Neural cell (in vitro differentiated cells): ENCODE measurements around the gene IFIT5. TPM values are rescaled to one million over a fixed set of nuclear protein-coding genes. Genes with fewer than 3 reads are reported as not detected.

Source experiments
- H2AFZ ChIP-seq: fragments of 200-600, 300-800 bp; sonication (generic), shearing (Covaris generic); 2 replicates; pipeline ENCODE4 v1.6.0; 2014; ENCODE audit warnings: low read depth, mild to moderate bottlenecking, antibody characterized with exemption, low read length, moderate library complexity
- H3F3A ChIP-seq: fragments of 200-600 bp; shearing (Covaris generic); 2 replicates; pipeline ENCODE4 v1.6.1; 2016; ENCODE audit warnings: mild to moderate bottlenecking, moderate library complexity, mixed read lengths, antibody characterized with exemption, low read length; ENCODE audit not compliant: insufficient read depth, poor library complexity, severe bottlenecking
- H3K27ac ChIP-seq: fragments of 200-600, 300-800 bp; sonication (generic), shearing (Covaris generic); 2 replicates; pipeline ENCODE4 v1.5.1; 2014; ENCODE audit warnings: mild to moderate bottlenecking, low read length, moderate library complexity
- H3K27me3 ChIP-seq: fragments of 300-800, 200-600 bp; sonication (generic), shearing (Covaris generic); 2 replicates; pipeline ENCODE4 v1.6.0; 2014; ENCODE audit warnings: mild to moderate bottlenecking, low read depth, low read length, moderate library complexity; ENCODE audit not compliant: insufficient read depth
- H3K36me3 ChIP-seq: fragments of 300-800, 200-600 bp; sonication (generic), shearing (Covaris generic); 2 replicates; pipeline ENCODE4 v1.5.1; 2014; ENCODE audit warnings: mild to moderate bottlenecking, antibody characterized with exemption, low read length, moderate library complexity; ENCODE audit not compliant: insufficient read depth
- H3K4me2 ChIP-seq: fragments of 300-800, 200-600 bp; sonication (generic), shearing (Covaris generic); 2 replicates; pipeline ENCODE4 v1.6.0; 2014; ENCODE audit warnings: mild to moderate bottlenecking, low read length
- H3K4me3 ChIP-seq: fragments of 300-800, 200-600 bp; sonication (generic), shearing (Covaris generic); 2 replicates; pipeline ENCODE4 v1.5.1; 2014; ENCODE audit warnings: mild to moderate bottlenecking, low read length, moderate library complexity
- H3K79me2 ChIP-seq: fragments of 200-600 bp; shearing (Covaris generic); replicated peaks from 2 replicates; pipeline ENCODE4 v1.6.0; 2014; ENCODE audit warnings: mild to moderate bottlenecking, low read length, moderate library complexity; ENCODE audit not compliant: insufficient read depth
- H3K9ac ChIP-seq: fragments of 300-800, 200-600 bp; sonication (generic), shearing (Covaris generic); 2 replicates; pipeline ENCODE4 v1.6.1; 2016; ENCODE audit warnings: mild to moderate bottlenecking, low read length, mixed read lengths
- H3K9me2 ChIP-seq: fragments of 200-600 bp; shearing (Covaris generic); 2 replicates; pipeline ENCODE4 v1.6.1; 2016; ENCODE audit warnings: mild to moderate bottlenecking, low read length, mixed read lengths; ENCODE audit not compliant: insufficient read depth
- H3K9me3 ChIP-seq: fragments of 200-600, 300-800 bp; sonication (generic), shearing (Covaris generic); 2 replicates; pipeline ENCODE4 v1.6.1; 2016; ENCODE audit warnings: mild to moderate bottlenecking, mixed run types, low read length, moderate library complexity, mixed read lengths
- H4K20me1 ChIP-seq: fragments of 200-600 bp; shearing (Covaris generic); 2 replicates; pipeline ENCODE4 v1.6.1; 2016; ENCODE audit warnings: mild to moderate bottlenecking, mixed run types; ENCODE audit not compliant: insufficient read depth
- CTCF ChIP-seq: fragments of 450-650 bp; IDR thresholded peaks from 2 replicates; pipeline ENCODE4 v1.5.1; 2014; ENCODE audit warnings: antibody characterized with exemption, mild to moderate bottlenecking, moderate library complexity; ENCODE audit not compliant: poor library complexity, severe bottlenecking
- EP300 ChIP-seq: fragments of 450-650 bp; conservative IDR thresholded peaks from 2 replicates; pipeline ENCODE4 v1.6.1; 2014; ENCODE audit warnings: antibody characterized with exemption, mild to moderate bottlenecking, moderate library complexity; ENCODE audit not compliant: poor library complexity, severe bottlenecking
- EZH2 ChIP-seq: fragments of 200-600, 300-800 bp; shearing (Covaris generic), sonication (generic); IDR thresholded peaks from 2 replicates; pipeline ENCODE4 v1.6.1; 2014; ENCODE audit warnings: antibody characterized with exemption, low read length, borderline replicate concordance, mild to moderate bottlenecking; ENCODE audit not compliant: insufficient read depth, poor library complexity, severe bottlenecking
- MXI1 ChIP-seq: fragments of 450-650 bp; conservative IDR thresholded peaks from 2 replicates; pipeline ENCODE4 v1.6.1; 2014; ENCODE audit warnings: antibody characterized with exemption, mild to moderate bottlenecking; ENCODE audit not compliant: poor library complexity, severe bottlenecking
- POLR2AphosphoS5 ChIP-seq: IDR thresholded peaks from 2 replicates; pipeline ENCODE4 v1.6.1; 2012
- RAD21 ChIP-seq: fragments of 450-650 bp; conservative IDR thresholded peaks from 2 replicates; pipeline ENCODE4 v1.6.1; 2014; ENCODE audit warnings: antibody characterized with exemption, mild to moderate bottlenecking, moderate library complexity
- SMC3 ChIP-seq: fragments of 450-650 bp; conservative IDR thresholded peaks from 2 replicates; pipeline ENCODE4 v1.6.1; 2014; ENCODE audit warnings: antibody characterized with exemption, mild to moderate bottlenecking, moderate library complexity; ENCODE audit not compliant: poor library complexity
- TAF1 ChIP-seq: IDR thresholded peaks from 2 replicates; pipeline ENCODE4 v1.6.1; 2012; ENCODE audit warnings: low read depth
- polyA plus RNA-seq: library from polyadenylated mRNA; depleted of rRNA; stranded (reverse); fragments of >200 nt; gene quantifications from 2 replicates; pipeline ENCODE4 v1.2.3, GENCODE V29; 2014
- TF ChIP-seq, protein P1 (sequence below): IDR thresholded peaks from 2 replicates; pipeline ENCODE4 v1.6.1; 2012; ENCODE audit warnings: borderline replicate concordance

IFIT5 gene
- polyA plus RNA-seq, 1 donor from 2014 or later, result 16.3 TPM

DNA sequence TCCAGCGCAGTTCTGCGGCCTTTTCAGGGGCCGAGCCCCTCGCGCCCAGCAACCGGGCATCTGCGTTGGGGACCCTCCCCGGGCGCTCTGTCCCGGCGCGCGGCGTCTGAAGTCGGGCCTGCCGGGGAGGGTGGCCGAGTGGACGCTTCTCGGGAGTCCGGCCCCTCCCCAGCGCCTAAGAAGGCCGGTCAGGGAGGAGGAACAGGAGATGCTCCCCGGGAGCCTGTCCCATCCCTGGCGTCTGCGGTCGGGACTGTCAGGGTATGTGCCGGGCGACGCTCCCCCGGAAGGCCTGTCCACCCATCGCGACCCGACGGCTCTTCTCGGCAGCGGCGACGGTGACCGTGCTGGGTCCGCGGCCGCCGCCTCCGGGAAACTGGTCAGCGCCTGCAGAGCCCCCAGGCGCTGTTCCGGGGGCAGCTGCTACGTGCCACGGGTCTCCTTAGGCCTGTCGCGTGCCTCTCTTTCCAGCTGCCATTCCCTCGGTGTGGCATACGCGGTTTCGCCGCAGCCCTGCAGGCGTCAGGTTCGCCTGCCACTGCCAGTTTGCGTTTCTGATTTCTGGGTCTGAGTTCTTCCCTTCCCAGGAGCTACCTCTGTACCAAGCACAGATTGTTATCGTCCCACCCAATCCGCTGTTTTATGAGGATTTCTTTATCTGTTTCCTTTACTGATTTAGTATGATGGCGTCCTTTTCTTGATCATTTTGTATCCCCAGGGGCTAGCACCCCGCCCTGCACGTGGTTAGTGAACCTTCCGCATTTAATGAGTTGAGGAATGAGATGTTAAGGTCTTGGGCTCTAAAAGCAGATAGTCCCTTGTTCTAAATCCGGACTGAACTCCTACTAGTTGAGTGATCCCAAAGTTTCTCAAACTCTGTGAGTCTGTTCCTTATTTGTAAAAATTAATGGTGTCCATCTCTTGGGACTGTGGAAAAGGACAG lies 782 bp downstream of the IFIT5 start:
- Histone ChIP-seq H3K36me3 (no peaks in the 10 kb centered on the region), H4K20me1 (no peaks in the 10 kb centered on the region), H3K79me2 (peaks cover 3% of the 10 kb centered on the region), H3K27me3 (no peaks in the 10 kb centered on the region), H3K4me3 (peak overlapping the region; percentile 90), H3K9me3 (no peaks in the 10 kb centered on the region), H2AFZ (peak overlapping the region; percentile 90), H3F3A (no peaks in the 10 kb centered on the region), H3K9ac (peak overlapping the region; percentile 82), H3K27ac (peak overlapping the region; percentile 75), H3K9me2 (no peaks in the 10 kb centered on the region), H3K4me2 (peak overlapping the region; percentile 64)
- TF ChIP-seq MXI1 (peak; percentile 15), CTCF (no peak), TAF1 (no peak), SMC3 (peak; percentile 5), POLR2AphosphoS5 (no peak), EP300 (peak; percentile 12)
- TF ChIP-seq, protein P1, sequence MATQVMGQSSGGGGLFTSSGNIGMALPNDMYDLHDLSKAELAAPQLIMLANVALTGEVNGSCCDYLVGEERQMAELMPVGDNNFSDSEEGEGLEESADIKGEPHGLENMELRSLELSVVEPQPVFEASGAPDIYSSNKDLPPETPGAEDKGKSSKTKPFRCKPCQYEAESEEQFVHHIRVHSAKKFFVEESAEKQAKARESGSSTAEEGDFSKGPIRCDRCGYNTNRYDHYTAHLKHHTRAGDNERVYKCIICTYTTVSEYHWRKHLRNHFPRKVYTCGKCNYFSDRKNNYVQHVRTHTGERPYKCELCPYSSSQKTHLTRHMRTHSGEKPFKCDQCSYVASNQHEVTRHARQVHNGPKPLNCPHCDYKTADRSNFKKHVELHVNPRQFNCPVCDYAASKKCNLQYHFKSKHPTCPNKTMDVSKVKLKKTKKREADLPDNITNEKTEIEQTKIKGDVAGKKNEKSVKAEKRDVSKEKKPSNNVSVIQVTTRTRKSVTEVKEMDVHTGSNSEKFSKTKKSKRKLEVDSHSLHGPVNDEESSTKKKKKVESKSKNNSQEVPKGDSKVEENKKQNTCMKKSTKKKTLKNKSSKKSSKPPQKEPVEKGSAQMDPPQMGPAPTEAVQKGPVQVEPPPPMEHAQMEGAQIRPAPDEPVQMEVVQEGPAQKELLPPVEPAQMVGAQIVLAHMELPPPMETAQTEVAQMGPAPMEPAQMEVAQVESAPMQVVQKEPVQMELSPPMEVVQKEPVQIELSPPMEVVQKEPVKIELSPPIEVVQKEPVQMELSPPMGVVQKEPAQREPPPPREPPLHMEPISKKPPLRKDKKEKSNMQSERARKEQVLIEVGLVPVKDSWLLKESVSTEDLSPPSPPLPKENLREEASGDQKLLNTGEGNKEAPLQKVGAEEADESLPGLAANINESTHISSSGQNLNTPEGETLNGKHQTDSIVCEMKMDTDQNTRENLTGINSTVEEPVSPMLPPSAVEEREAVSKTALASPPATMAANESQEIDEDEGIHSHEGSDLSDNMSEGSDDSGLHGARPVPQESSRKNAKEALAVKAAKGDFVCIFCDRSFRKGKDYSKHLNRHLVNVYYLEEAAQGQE, result peak; percentile 5

DNA sequence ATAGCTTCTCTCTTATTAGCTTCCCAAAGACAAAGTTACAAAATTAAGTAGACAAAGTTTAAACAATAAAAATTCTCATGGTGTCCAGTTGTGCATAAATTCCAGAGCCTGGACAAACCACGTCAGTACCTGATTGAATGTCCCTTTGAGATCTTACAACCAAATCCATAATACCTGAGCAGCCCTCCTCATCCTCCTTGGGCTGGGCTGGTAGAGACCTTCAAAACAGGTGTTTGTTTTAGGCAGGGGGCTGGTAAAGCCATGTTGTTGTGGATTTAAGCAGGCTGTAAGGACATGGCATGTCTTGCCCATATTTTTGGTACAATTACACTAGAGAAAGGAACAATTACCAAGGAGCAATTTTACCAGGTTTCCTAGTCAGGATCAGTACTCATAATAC lies 2.1 kb downstream of the IFIT5 start:
- no peak for TF ChIP-seq EP300
- no peak for TF ChIP-seq RAD21
- no peak for TF ChIP-seq CTCF
- TF ChIP-seq, protein P1, result no peak
- TF ChIP-seq TAF1, result no peak
- no peak for TF ChIP-seq EZH2
- TF ChIP-seq MXI1, result no peak
- TF ChIP-seq POLR2AphosphoS5, result no peak
- no peak for TF ChIP-seq SMC3
- Histone ChIP-seq H3K4me2 (no peak overlapping the region), H3K9ac (no peak overlapping the region), H4K20me1 (no peaks in the 10 kb centered on the region), H3K36me3 (no peaks in the 10 kb centered on the region), H3K4me3 (peak overlapping the region; percentile 90), H3K27me3 (no peaks in the 10 kb centered on the region), H3K79me2 (peaks cover 3% of the 10 kb centered on the region), H2AFZ (no peak overlapping the region), H3K27ac (no peak overlapping the region), H3K9me2 (no peaks in the 10 kb centered on the region), H3K9me3 (no peaks in the 10 kb centered on the region), H3F3A (no peaks in the 10 kb centered on the region)
